VCaP (cell line): ENCODE data around the gene UBC.

Experiments used
- H3K27ac ChIP-seq: fragments of 450-650 bp; 2 replicates; pipeline ENCODE4 v1.5.1; 2017
- TF ChIP-seq, protein P1 (sequence below): fragments of 450-650 bp; conservative IDR thresholded peaks from 2 replicates; pipeline ENCODE4 v1.5.1; 2017; ENCODE audit warnings: mild to moderate bottlenecking, moderate library complexity

UBC gene

DNA sequence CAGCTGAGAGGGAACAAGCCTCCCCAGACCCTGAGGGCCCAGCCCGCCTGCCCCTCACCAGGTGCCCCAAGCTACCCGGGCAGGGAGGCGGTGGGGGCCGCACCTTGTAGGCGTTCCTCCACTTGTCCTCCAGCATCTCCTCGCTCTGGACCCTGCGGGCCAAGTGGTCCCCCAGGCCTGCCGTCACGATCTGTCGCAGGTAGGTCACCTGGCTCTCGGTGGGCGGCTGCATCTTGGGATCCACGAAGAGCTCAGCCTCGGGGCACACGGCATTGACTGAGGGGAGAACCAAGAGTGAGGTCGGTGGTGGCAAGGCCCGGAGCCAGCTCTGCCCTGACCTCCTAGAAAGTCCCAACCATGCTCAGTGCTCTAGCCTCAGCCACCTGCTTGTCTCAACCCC lies 37.8 kb upstream of the UBC start:
- TF ChIP-seq, protein P1, sequence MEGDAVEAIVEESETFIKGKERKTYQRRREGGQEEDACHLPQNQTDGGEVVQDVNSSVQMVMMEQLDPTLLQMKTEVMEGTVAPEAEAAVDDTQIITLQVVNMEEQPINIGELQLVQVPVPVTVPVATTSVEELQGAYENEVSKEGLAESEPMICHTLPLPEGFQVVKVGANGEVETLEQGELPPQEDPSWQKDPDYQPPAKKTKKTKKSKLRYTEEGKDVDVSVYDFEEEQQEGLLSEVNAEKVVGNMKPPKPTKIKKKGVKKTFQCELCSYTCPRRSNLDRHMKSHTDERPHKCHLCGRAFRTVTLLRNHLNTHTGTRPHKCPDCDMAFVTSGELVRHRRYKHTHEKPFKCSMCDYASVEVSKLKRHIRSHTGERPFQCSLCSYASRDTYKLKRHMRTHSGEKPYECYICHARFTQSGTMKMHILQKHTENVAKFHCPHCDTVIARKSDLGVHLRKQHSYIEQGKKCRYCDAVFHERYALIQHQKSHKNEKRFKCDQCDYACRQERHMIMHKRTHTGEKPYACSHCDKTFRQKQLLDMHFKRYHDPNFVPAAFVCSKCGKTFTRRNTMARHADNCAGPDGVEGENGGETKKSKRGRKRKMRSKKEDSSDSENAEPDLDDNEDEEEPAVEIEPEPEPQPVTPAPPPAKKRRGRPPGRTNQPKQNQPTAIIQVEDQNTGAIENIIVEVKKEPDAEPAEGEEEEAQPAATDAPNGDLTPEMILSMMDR, result no peak
- H3K27ac ChIP-seq, result no peak overlapping the region

DNA sequence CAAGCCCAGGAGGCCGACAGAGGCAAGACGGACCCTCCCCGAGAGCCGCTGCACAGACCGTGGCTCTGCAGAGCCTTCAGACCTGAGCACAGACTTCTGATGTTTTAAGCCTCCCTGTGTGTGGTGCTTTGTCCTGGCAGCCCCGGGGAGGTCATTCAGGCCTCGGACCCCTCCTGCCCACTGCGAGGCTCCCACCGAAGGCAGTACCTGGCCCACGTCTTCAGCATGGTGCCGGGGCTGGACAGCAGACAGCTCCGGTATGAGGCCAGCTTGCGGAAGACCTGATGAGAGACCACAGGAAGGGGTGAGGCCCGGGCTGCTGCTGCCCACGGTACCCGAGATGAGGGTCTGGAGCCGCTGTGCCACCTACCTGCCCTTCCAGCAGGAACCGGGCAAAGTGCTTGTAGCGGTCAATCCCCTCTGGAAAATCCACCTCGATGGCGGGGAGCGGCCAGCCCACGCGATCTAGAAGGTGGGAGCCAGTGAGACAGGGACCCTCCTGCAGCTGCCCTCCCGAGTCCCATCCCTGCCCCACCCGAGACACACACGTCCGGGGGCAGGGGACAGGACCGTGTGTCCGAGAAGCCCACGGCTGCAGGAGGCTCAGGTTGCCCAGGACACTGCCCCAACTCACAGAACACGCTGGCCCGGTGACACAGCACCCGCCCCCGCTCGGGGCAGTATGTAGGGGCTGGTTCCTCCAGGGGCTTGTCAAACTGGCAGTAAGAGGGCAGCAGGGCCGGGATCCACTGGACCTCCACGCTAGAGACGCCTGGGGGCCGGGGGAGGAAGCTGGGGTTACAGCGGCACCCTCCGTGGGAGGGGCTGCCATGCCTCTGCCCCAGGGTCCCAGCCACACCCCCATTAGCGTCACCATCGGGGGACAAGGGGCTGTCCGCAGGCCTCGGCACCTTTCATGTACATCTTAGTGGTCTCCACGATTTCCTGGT lies 35.6 kb upstream of the UBC start:
- TF ChIP-seq, protein P1, result no peak
- H3K27ac ChIP-seq, result no peak overlapping the region

GRCh38 chr12:124949066-124949465 lies 34.6 kb upstream of the UBC start:
- TF ChIP-seq, protein P1, result no peak
- no peak overlapping the region for H3K27ac ChIP-seq

DNA sequence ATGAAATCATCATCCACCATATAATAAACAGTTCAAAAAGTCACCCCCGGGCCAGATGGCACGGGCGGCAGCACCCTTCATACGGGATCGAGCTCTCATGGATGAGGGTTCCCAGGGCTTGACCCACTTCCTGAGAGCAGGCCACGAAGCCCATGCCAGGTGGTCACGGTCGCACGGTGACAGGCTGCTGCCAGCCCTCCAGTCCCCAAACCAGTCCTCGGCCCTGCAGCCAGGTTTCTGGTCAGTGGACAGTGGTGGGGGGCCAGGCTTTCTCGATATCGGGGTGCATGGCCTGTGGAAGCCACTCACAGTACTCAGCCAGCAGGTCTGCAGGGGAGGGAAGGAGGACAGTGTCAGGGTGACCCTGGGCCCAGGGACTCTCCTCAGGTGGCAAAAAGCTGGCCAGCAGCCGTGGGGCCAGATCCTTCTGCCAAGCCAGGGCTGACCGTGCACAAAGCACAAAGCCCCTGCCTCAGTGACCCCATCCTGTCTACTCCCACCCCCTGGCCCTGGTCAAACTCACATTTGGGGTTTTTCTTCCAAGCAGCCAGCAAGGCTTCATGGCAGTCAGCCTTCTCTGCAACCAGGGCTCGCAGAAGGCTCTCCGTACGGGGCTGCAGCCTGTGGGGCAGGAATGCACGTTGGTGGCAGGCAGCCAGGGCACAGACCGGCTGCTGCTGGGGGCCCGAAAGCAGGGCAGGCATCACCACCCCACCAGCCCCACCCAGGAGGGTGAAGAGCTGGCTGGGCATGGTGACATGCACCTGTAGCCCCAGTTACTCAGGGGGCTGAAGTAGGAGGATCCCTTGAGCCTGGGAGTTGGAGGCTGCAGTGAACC lies 33.3 kb upstream of the UBC start:
- no peak overlapping the region for H3K27ac ChIP-seq
- TF ChIP-seq, protein P1, result no peak

DNA sequence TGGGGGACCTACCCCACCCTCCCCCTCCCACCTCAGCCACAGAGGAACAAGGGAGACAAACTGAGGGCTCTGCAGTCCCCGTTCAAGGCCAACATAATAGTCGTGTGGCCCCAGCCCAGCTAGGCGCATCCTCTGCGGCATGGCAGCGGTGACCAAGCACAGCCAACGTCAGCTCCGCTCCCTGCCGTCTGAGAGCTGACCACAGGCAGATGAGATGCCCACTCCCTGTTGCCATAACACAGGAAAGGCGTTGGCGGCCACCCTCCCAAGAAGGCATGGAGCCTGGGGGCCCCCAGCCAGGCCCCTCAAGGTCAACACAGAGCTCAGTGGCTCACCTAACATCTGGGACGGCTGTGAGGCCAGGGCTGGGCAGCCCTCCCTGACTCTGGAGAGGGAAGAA lies 32.6 kb upstream of the UBC start:
- no peak overlapping the region for H3K27ac ChIP-seq

GRCh38 chr12:124946447-124946793 lies 32.0 kb upstream of the UBC start:
- TF ChIP-seq, protein P1, result no peak
- H3K27ac ChIP-seq, result no peak overlapping the region

More for the DNA sequence above, 32.6 kb upstream of the UBC start:
- TF ChIP-seq, protein P1, result no peak

DNA sequence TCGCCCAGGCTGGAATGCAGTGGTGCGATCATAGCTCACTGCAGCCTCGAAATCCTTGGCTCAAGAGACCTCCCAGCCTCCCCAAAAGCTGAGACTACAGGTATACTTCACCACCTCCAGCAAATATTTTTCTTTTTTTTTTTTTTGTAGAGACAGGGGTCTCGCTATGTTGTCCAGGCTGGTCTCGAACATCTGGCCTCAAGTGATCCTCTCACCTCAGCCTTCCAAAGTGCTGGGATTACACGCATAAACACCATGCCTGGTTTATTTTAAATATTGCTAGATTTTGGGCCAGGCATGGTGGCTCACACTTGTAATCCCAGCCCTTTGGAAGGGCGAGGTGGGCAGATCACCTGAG lies 26.7 kb upstream of the UBC start:
- H3K27ac ChIP-seq, result peak overlapping the region; percentile 81
- TF ChIP-seq, protein P1, result no peak
